ENCODE measurements around the gene CBY1.

DNA sequence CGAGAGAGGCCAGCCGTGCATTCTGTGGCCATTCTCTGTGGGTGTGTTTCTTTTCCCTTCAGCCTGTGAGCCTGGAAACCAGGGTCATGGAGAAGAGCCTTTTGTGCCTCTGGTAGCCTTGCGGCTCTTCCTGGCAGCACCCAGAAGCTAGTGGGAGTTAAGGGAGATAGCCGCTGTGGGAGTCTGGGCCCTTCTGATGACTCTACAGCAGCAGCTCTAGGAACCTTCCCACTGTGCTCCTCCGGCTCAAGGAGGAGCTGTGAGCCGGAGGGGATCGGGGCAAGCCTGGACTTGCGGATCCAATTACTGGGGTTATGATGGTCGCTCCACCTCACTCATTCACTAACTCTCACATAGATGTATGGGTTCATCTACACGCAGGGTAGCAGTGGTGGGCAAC, 59.8 kb downstream of the CBY1 start:
- TF ChIP-seq, protein P1, sequence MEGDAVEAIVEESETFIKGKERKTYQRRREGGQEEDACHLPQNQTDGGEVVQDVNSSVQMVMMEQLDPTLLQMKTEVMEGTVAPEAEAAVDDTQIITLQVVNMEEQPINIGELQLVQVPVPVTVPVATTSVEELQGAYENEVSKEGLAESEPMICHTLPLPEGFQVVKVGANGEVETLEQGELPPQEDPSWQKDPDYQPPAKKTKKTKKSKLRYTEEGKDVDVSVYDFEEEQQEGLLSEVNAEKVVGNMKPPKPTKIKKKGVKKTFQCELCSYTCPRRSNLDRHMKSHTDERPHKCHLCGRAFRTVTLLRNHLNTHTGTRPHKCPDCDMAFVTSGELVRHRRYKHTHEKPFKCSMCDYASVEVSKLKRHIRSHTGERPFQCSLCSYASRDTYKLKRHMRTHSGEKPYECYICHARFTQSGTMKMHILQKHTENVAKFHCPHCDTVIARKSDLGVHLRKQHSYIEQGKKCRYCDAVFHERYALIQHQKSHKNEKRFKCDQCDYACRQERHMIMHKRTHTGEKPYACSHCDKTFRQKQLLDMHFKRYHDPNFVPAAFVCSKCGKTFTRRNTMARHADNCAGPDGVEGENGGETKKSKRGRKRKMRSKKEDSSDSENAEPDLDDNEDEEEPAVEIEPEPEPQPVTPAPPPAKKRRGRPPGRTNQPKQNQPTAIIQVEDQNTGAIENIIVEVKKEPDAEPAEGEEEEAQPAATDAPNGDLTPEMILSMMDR (IDR thresholded peaks at IDR 0.05), result no peak
- TF ChIP-seq, protein P2, sequence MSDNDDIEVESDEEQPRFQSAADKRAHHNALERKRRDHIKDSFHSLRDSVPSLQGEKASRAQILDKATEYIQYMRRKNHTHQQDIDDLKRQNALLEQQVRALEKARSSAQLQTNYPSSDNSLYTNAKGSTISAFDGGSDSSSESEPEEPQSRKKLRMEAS (IDR thresholded peaks at IDR 0.05; ENCODE audit: low read depth), result no peak
- TF ChIP-seq, protein P3, sequence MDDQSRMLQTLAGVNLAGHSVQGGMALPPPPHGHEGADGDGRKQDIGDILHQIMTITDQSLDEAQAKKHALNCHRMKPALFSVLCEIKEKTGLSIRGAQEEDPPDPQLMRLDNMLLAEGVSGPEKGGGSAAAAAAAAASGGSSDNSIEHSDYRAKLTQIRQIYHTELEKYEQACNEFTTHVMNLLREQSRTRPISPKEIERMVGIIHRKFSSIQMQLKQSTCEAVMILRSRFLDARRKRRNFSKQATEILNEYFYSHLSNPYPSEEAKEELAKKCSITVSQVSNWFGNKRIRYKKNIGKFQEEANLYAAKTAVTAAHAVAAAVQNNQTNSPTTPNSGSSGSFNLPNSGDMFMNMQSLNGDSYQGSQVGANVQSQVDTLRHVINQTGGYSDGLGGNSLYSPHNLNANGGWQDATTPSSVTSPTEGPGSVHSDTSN (IDR thresholded peaks at IDR 0.05), result no peak
- TF ChIP-seq EZH2phosphoT487 (IDR thresholded peaks at IDR 0.05; ENCODE audit: borderline replicate concordance, low read depth), result no peak
- TF ChIP-seq SIN3A (IDR thresholded peaks at IDR 0.05; ENCODE audit: borderline replicate concordance, low read depth, low read length), result no peak

All from SK-N-SH (cell line).